ENCODE measurements around the gene TTLL12. TPM values are rescaled to one million over a fixed set of nuclear protein-coding genes. Genes with fewer than 3 reads are reported as not detected.

Gene TTLL12
- total RNA-seq, 2 experiments from 2014 or later: 66.5 to 71.5 TPM

- Histone ChIP-seq H3K9me2 (ENCODE audit: insufficient read depth, low read length) (no peaks in the 10 kb centered on the region), H3K4me3 (ENCODE audit: low read depth, low read length, poor library complexity, severe bottlenecking) (no peak overlapping the region), H2AFZ (ENCODE audit: low read length) (no peak overlapping the region), H4K20me1 (ENCODE audit: insufficient read depth, low read length) (no peaks in the 10 kb centered on the region), H3K27ac (ENCODE audit: low read depth, low read length, poor library complexity, severe bottlenecking) (no peak overlapping the region), H3K4me1 (ENCODE audit: insufficient read depth, low read length, poor library complexity, severe bottlenecking) (peaks cover 4% of the 10 kb centered on the region), H3K79me2 (ENCODE audit: insufficient read depth, low read depth, low read length) (no peaks in the 10 kb centered on the region), H3K9me3 (ENCODE audit: low read length) (no peaks in the 10 kb centered on the region), H3K4me2 (ENCODE audit: low read length) (no peak overlapping the region), H3K36me3 (ENCODE audit: insufficient read depth, low read length) (no peaks in the 10 kb centered on the region)
- BruUV-seq (replicated peaks): no TSS peak
- POLR2A ChIA-PET: interaction anchor here (0.6 kb wide), 1 partner anchor 151 kb away, joined by 3 read pairs; no protein-coding TSS in a partner anchor
- CTCF ChIA-PET (ENCODE audit: unreplicated experiment): no interaction called here
- intact Hi-C loops (cut with micrococcal nuclease; ENCODE audit: unreplicated experiment): no loop called here
- DNase-seq (ENCODE audit: low spot score): no peak
- no peak for TF ChIP-seq EZH2phosphoT487 (IDR thresholded peaks at IDR 0.05; ENCODE audit: borderline replicate concordance, low read depth, low read length)
- TF ChIP-seq CTCF (conservative IDR thresholded peaks at IDR 0.05; ENCODE audit: low read length): no peak
Observed at GRCh38 chr22:43226377-43227238, 39.7 kb upstream of the TTLL12 start.

GRCh38 chr22:43225609-43226008 lies 38.7 kb upstream of the TTLL12 start:
- no peak for TF ChIP-seq CTCF (conservative IDR thresholded peaks at IDR 0.05; ENCODE audit: low read length)
- TF ChIP-seq EZH2phosphoT487 (IDR thresholded peaks at IDR 0.05; ENCODE audit: borderline replicate concordance, low read depth, low read length): no peak
- CTCF ChIA-PET (ENCODE audit: unreplicated experiment): no interaction called here
- POLR2A ChIA-PET: interaction anchor here (0.6 kb wide), 1 partner anchor 152 kb away, joined by 3 read pairs; no protein-coding TSS in a partner anchor
- no peak for DNase-seq (ENCODE audit: low spot score)
- H3K79me2 ChIP-seq (ENCODE audit: insufficient read depth, low read depth, low read length): no peaks in the 10 kb centered on the region
- no peak overlapping the region for H3K4me2 ChIP-seq (ENCODE audit: low read length)
- H2AFZ ChIP-seq (ENCODE audit: low read length): no peak overlapping the region
- no peaks in the 10 kb centered on the region for H3K4me1 ChIP-seq (ENCODE audit: insufficient read depth, low read length, poor library complexity, severe bottlenecking)
- H4K20me1 ChIP-seq (ENCODE audit: insufficient read depth, low read length): no peaks in the 10 kb centered on the region
- intact Hi-C loops (cut with micrococcal nuclease; ENCODE audit: unreplicated experiment): no loop called here
- no peak overlapping the region for H3K27ac ChIP-seq (ENCODE audit: low read depth, low read length, poor library complexity, severe bottlenecking)
- H3K9me2 ChIP-seq (ENCODE audit: insufficient read depth, low read length): no peaks in the 10 kb centered on the region
- H3K4me3 ChIP-seq (ENCODE audit: low read depth, low read length, poor library complexity, severe bottlenecking): no peak overlapping the region
- no peaks in the 10 kb centered on the region for H3K36me3 ChIP-seq (ENCODE audit: insufficient read depth, low read length)
- BruUV-seq (replicated peaks): no TSS peak
- H3K9me3 ChIP-seq (ENCODE audit: low read length): no peaks in the 10 kb centered on the region

GRCh38 chr22:43222987-43223386 lies 36.1 kb upstream of the TTLL12 start:
- no peaks in the 10 kb centered on the region for H3K36me3 ChIP-seq (ENCODE audit: insufficient read depth, low read length)
- POLR2A ChIA-PET: no interaction called here
- no peak overlapping the region for H3K4me2 ChIP-seq (ENCODE audit: low read length)
- CTCF ChIA-PET (ENCODE audit: unreplicated experiment): no interaction called here
- no peaks in the 10 kb centered on the region for H4K20me1 ChIP-seq (ENCODE audit: insufficient read depth, low read length)
- intact Hi-C loops (cut with micrococcal nuclease; ENCODE audit: unreplicated experiment): no loop called here
- BruUV-seq (replicated peaks): no TSS peak
- no peak for DNase-seq (ENCODE audit: low spot score)
- H3K4me1 ChIP-seq (ENCODE audit: insufficient read depth, low read length, poor library complexity, severe bottlenecking): no peaks in the 10 kb centered on the region
- H2AFZ ChIP-seq (ENCODE audit: low read length): no peak overlapping the region
- H3K9me3 ChIP-seq (ENCODE audit: low read length): no peaks in the 10 kb centered on the region
- no peaks in the 10 kb centered on the region for H3K79me2 ChIP-seq (ENCODE audit: insufficient read depth, low read depth, low read length)
- TF ChIP-seq CTCF (conservative IDR thresholded peaks at IDR 0.05; ENCODE audit: low read length) (no peak), EZH2phosphoT487 (IDR thresholded peaks at IDR 0.05; ENCODE audit: borderline replicate concordance, low read depth, low read length) (no peak)
- H3K4me3 ChIP-seq (ENCODE audit: low read depth, low read length, poor library complexity, severe bottlenecking): no peak overlapping the region
- H3K9me2 ChIP-seq (ENCODE audit: insufficient read depth, low read length): no peaks in the 10 kb centered on the region
- no peak overlapping the region for H3K27ac ChIP-seq (ENCODE audit: low read depth, low read length, poor library complexity, severe bottlenecking)

All from OCI-LY7 (cell line).